HG03439 (cell line): ENCODE measurements around the gene SEMA6D.

Experiments used
- ATAC-seq: cut with Tn5 transposase; IDR thresholded peaks from one replicate; pipeline ENCODE4 v1.9.1; 2021; ENCODE audit warnings: mild to moderate bottlenecking, moderate library complexity; ENCODE audit not compliant: unreplicated experiment

Gene SEMA6D

GRCh38 chr15:47743385-47743784 is 26.1 kb downstream of the SEMA6D start:
- ATAC-seq, result no peak

GRCh38 chr15:47743886-47744285 is 26.6 kb downstream of the SEMA6D start:
- no peak for ATAC-seq

DNA sequence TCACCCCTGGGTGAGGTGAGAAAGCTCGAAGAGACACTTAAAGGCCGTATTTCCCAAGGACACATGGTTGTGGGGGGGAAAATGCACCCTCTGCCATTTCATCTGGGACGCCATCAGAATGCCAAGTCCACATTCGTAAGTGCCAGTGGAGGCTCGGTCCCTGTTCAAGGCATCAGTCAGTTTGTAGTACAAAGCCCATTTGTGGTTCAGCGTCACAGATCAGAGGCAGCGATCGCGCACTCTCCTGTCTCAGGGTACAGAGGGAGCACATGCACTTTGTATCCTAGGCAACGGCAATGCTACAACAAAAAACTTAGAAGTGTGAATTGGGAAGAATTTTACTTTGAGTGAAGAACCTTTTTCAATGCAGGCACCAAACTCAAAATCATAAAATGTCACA is 27.2 kb downstream of the SEMA6D start:
- no peak for ATAC-seq

DNA sequence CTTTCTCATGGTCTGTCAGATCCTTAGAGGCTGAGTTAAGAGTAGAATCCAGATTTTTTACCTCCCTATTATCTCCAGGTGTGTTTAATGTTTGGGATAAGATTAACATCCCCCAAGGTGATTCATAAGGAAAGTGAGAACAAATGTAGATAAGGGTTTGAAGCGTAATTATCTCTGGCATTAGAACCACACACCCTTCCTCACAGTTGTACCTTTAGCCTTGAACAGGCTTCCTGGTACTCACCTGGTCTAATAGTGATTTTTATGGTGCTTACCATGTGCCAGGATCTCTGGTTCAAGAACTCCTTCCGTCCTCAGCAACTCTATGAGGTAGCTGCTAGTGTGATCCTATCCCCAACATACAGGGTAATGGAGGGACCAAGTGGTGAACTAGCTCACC is 27.7 kb downstream of the SEMA6D start:
- ATAC-seq, result no peak

DNA sequence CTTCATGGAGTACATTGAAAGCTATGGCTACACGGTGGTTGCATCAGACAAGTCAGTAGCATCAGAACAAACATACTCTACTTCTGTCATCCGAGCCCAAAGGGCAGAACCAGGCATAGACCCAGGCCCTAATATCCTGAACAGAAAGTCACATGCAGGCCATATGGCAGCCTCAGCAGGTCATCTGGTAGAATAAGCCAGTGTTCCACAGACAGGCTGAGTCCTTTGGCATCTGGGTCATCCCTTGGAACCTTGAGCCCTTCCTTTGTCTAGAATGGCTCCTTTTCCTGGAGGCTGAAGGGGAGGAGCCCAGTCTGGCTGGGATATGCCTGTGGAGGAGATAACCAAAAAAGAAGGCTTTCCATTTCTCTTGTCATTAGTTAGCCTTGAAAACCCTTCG is 29.2 kb downstream of the SEMA6D start:
- ATAC-seq, result no peak

- no peak for ATAC-seq
Measured at GRCh38 chr15:47750030-47750739, 32.9 kb downstream of the SEMA6D start.

- no peak for ATAC-seq
Measured at GRCh38 chr15:47750740-47751262, 33.5 kb downstream of the SEMA6D start.

DNA sequence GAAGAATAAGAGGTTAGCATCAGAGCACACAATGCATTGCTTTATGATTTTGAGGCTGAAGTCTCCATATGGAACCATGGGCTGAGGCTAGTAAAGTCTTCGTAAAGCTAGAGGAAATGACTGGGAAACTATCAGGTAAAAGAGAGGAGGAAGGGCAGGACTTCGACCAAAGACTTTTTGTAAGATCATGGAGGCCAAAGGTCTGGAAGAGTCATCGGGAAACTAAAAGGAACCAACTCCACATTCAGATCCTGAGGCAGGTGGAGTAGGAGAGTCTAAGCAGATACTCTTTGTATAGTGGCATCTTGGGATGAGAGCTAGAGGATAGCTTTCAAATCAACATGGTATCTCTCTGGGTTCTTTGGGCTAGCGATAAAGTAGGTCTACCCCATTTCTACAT is 36.3 kb downstream of the SEMA6D start:
- no peak for ATAC-seq

DNA sequence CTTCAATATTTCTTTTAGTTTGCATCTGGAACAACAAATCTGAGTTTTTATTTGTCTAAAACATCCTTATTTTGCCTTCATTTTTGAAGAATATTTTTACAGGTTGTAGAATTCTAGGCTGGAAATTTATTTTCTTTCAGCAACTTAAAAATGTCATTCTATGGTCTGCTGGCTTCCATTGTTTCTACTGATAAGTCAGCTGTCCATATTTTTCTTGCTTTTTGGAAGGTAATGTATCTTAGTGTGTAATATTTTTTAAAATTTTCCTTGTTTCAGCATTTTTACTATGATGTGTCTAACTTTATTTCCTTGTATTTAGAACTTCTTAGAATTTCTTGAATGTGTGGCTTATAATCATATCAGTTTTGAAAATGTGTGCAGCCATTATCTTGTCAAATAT is 37.0 kb downstream of the SEMA6D start:
- ATAC-seq, result no peak

DNA sequence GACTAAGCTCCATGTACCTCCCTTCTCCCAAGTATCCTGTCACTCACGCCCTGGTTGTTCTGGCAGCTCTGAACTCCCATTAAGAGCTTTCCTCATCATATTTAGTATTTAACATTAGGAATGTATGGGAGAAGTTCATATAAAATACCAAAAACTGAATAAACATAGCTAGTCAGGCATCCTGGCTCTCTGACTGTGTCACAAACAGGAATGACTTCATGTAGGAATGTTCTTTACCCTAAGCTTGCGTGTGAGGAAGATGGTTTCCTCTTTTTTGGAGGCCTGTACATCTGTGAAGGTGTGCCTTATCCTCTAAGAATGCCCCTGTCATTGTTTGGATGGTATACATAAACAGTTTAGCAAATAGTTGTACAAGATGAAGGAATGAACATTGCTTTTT is 38.6 kb downstream of the SEMA6D start:
- no peak for ATAC-seq

DNA sequence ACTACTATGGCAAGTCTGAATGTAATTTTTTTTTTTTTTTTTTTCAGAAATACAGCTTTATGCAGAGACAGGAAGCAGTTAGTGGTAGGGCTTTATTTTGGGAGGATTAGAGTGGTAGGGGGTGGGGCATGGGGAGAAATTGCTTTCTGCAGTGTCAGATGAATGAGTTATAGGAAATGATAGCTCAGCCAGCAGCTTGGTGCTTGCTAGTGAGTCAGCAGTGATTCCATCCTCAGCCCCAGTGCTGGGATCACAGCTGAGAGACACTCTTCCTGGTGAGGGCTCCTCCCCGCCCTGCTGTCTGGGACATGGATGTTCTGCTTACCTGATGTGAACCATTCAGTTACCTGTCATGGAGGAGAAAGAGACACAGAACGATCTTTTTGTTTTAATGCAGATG is 39.6 kb downstream of the SEMA6D start:
- ATAC-seq, result no peak

DNA sequence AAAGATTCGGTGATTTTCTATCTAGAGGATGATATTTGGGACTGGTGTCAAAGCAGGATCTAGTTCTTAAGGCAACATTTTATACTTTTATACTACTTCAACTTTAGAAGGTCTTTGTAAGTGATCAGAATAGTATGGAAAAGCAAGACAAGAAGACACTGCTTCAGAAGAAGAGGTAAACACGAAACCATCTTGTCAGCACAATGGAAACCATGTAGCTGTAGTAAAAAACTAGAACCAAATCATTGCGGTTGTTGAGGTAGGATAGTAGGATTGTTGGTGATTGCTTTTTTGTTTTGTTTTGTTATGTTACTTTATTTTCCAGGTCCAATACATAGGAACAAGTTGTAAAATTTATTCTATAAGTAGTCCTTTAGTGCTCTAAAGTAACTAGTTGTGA is 40.0 kb downstream of the SEMA6D start:
- ATAC-seq, result no peak

- ATAC-seq, result no peak
Measured at GRCh38 chr15:47762621-47763020, 45.3 kb downstream of the SEMA6D start.

GRCh38 chr15:47764666-47765065 is 47.4 kb downstream of the SEMA6D start:
- ATAC-seq, result no peak

- ATAC-seq, result no peak
Measured at GRCh38 chr15:47766406-47766805, 49.1 kb downstream of the SEMA6D start.

DNA sequence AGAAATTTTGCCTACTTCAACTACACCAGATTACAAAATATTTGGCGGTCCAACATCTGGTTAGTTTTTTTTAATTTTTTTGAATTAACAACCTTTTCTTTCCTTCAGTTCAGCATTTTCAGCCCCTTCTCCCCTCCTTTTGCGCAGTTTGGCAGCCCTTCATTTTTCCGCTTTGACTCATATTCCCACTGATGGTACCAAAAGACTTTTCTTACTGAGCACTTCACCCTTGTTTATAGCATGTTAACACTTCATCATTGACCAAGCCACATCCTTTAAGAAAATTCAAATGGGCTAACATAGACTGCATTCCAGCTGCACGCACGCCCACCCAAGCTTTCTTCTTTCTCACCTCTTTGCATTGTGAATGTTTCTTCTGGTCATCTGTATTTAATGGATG is 49.7 kb downstream of the SEMA6D start:
- no peak for ATAC-seq

- ATAC-seq, result no peak
Measured at GRCh38 chr15:47768735-47769134, 51.4 kb downstream of the SEMA6D start.

- ATAC-seq, result no peak
Measured at GRCh38 chr15:47769166-47769565, 51.9 kb downstream of the SEMA6D start.

DNA sequence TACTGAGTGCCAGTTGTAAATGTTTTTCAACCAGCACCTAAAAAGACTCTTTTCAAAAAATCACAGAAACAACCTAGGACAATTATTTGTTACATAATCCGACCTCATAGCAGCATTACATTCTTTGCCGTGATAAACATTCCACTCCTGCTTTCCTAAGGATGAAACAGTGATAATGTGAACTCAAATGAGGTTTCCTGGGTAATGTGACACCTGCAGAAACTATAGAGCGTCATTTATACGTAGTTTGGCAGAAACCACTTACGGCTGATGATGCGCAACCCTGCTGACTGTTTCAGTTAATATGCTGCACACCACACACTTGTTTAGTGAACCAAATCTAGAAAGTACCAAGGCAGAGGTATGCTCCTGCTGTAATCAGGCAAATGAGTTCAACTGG is 55.8 kb downstream of the SEMA6D start:
- ATAC-seq, result no peak

DNA sequence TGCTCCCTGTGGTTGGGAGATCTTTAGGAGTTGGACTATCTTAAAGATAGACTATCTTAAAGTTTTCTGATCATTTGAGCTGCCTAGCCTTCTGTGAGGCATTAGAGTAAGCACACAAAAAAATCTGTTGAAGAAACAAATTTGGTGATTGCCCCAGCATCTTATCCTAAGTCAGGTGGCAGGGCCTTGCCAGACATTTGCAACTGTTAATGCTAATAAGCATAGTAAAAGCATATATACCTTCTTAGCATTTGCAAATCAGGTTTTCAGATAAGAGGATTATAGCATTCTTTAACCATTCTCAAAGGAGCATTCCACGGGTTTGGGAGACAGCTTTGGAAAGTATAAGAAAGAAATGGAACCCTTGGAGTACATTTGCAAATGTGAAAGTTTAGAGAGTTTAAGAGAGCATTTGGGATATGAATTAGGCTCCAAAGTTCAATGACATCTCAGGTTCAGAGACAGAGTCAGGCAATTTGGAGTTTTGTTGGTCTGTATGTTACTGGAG is 61.0 kb downstream of the SEMA6D start:
- ATAC-seq, result no peak

- no peak for ATAC-seq
Measured at GRCh38 chr15:47780971-47781370, 63.7 kb downstream of the SEMA6D start.

- ATAC-seq, result no peak
Measured at GRCh38 chr15:47781527-47781926, 64.2 kb downstream of the SEMA6D start.

- no peak for ATAC-seq
Measured at GRCh38 chr15:47784820-47785219, 67.5 kb downstream of the SEMA6D start.
